Endothelial cell (in vitro differentiated cells): ENCODE data around the gene GGT1. TPM values are rescaled to one million over a fixed set of nuclear protein-coding genes. Genes with fewer than 3 reads are reported as not detected.

Experiments used
- DNase-seq: peaks from one replicate; pipeline ENCODE4 v3.0.0; 2021; ENCODE audit warnings: low spot score
- H3K27ac Mint-ChIP-seq: one replicate; pipeline ENCODE4 v1.8.0; 2021; ENCODE audit warnings: mixed read lengths, inconsistent platforms; ENCODE audit not compliant: unreplicated experiment
- H3K27me3 Mint-ChIP-seq: one replicate; pipeline ENCODE4 v1.8.0; 2021; ENCODE audit warnings: mild to moderate bottlenecking, moderate library complexity, mixed read lengths, inconsistent platforms; ENCODE audit not compliant: unreplicated experiment
- H3K36me3 Mint-ChIP-seq: one replicate; pipeline ENCODE4 v1.8.0; 2021; ENCODE audit warnings: mild to moderate bottlenecking, low read depth, mixed read lengths, inconsistent platforms; ENCODE audit not compliant: unreplicated experiment
- H3K4me1 Mint-ChIP-seq: one replicate; pipeline ENCODE4 v1.8.0; 2021; ENCODE audit warnings: mild to moderate bottlenecking, mixed read lengths, inconsistent platforms; ENCODE audit not compliant: unreplicated experiment
- H3K4me3 Mint-ChIP-seq: one replicate; pipeline ENCODE4 v1.8.0; 2021; ENCODE audit warnings: mild to moderate bottlenecking, mixed read lengths, inconsistent platforms; ENCODE audit not compliant: unreplicated experiment
- H3K9me3 Mint-ChIP-seq: one replicate; pipeline ENCODE4 v1.8.0; 2021; ENCODE audit warnings: mixed read lengths, inconsistent platforms; ENCODE audit not compliant: unreplicated experiment
- total RNA-seq: library from RNA; stranded (reverse); fragmentation: NEBNext Ultra II Directional; extraction: Animal tissue kit (Norgen Biotek cat#: 25700); gene quantifications from one replicate; pipeline ENCODE4 v1.2.1, GENCODE V29; 2021; ENCODE audit not compliant: unreplicated experiment
- TF ChIP-seq, protein P1 (sequence below): fragments of 200-600 bp; sonication (generic); IDR thresholded peaks from one replicate; pipeline ENCODE4 v1.5.0; 2021; ENCODE audit warnings: antibody characterized with exemption; ENCODE audit not compliant: unreplicated experiment

The GGT1 gene
- total RNA-seq, 1 donor from 2014 or later: 4.6 TPM

DNA sequence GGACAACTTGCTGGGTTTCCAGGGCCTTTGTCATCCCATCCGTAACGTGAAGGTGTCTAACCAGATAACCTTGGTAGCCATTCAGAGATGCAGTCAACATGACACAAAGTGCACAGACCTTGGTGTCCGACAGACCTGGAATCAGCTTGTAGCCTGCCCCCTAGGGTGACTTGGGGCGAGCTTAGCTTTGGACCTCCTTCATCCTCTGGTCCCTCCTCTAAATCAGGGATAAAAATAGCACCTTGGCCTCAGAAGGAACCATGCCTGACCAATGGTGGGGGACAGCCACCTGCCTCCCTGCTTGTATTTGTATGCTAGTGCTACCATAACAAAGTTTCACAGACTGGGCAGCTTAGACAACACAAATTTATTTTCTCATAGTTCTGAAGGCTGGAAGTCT lies 43.5 kb upstream of the GGT1 start:
- H3K27ac Mint-ChIP-seq: no peak overlapping the region
- TF ChIP-seq, protein P1, sequence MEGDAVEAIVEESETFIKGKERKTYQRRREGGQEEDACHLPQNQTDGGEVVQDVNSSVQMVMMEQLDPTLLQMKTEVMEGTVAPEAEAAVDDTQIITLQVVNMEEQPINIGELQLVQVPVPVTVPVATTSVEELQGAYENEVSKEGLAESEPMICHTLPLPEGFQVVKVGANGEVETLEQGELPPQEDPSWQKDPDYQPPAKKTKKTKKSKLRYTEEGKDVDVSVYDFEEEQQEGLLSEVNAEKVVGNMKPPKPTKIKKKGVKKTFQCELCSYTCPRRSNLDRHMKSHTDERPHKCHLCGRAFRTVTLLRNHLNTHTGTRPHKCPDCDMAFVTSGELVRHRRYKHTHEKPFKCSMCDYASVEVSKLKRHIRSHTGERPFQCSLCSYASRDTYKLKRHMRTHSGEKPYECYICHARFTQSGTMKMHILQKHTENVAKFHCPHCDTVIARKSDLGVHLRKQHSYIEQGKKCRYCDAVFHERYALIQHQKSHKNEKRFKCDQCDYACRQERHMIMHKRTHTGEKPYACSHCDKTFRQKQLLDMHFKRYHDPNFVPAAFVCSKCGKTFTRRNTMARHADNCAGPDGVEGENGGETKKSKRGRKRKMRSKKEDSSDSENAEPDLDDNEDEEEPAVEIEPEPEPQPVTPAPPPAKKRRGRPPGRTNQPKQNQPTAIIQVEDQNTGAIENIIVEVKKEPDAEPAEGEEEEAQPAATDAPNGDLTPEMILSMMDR: no peak
- no peaks in the 10 kb centered on the region for H3K9me3 Mint-ChIP-seq
- peaks cover 10% of the 10 kb centered on the region for H3K27me3 Mint-ChIP-seq
- H3K36me3 Mint-ChIP-seq: peaks cover 22% of the 10 kb centered on the region
- H3K4me1 Mint-ChIP-seq: peaks cover 24% of the 10 kb centered on the region
- no peak overlapping the region for H3K4me3 Mint-ChIP-seq
- no peak for DNase-seq

- H3K36me3 Mint-ChIP-seq: peaks cover 13% of the 10 kb centered on the region
- H3K4me3 Mint-ChIP-seq: no peak overlapping the region
- TF ChIP-seq, protein P1: no peak
- H3K27me3 Mint-ChIP-seq: no peaks in the 10 kb centered on the region
- no peaks in the 10 kb centered on the region for H3K9me3 Mint-ChIP-seq
- peaks cover 4% of the 10 kb centered on the region for H3K4me1 Mint-ChIP-seq
- no peak overlapping the region for H3K27ac Mint-ChIP-seq
- no peak for DNase-seq
These were observed 39.7 kb upstream of the GGT1 start for GRCh38 chr22:24563246-24563645.

- H3K27ac Mint-ChIP-seq: no peak overlapping the region
- H3K27me3 Mint-ChIP-seq: no peaks in the 10 kb centered on the region
- H3K4me3 Mint-ChIP-seq: no peak overlapping the region
- peaks cover 14% of the 10 kb centered on the region for H3K36me3 Mint-ChIP-seq
- H3K4me1 Mint-ChIP-seq: no peaks in the 10 kb centered on the region
- TF ChIP-seq, protein P1: no peak
- no peak for DNase-seq
- no peaks in the 10 kb centered on the region for H3K9me3 Mint-ChIP-seq
These were observed 38.5 kb upstream of the GGT1 start for GRCh38 chr22:24564376-24565058.

GRCh38 chr22:24565077-24565476 lies 37.9 kb upstream of the GGT1 start:
- H3K4me1 Mint-ChIP-seq: no peaks in the 10 kb centered on the region
- no peak overlapping the region for H3K27ac Mint-ChIP-seq
- TF ChIP-seq, protein P1: no peak
- peaks cover 16% of the 10 kb centered on the region for H3K36me3 Mint-ChIP-seq
- no peak for DNase-seq
- no peaks in the 10 kb centered on the region for H3K27me3 Mint-ChIP-seq
- H3K9me3 Mint-ChIP-seq: no peaks in the 10 kb centered on the region
- H3K4me3 Mint-ChIP-seq: no peak overlapping the region

DNA sequence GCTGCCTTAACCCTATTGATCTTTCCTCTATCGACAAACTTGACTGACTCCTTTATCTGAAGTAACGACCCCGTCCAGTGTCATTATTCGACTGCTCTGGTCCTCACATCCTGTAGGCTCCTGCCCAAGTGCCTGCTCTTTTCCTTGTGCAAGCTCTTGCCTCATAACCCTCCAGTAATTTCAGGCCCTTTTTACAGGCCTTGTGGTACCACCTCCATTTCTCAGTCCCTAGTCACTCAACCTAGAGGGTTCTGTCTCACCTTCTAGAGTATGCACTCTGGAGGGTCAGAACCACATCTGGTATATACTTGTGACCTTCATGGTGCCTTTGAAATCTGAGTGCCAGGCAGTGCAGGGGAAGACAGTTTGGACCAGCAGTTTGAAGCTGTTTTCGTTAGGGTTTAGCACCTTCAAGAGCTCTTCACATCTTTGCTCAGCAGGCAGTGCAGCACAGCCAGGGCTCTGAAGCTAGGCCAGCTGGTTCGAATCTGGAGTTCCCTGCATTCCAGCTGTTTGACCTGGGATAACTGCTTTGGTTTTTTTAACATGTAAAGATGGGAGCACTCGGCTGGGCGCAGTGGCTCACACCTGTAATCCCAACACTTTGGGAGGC lies 36.0 kb upstream of the GGT1 start:
- TF ChIP-seq, protein P1: no peak
- H3K27me3 Mint-ChIP-seq: no peaks in the 10 kb centered on the region
- DNase-seq: no peak
- H3K9me3 Mint-ChIP-seq: no peaks in the 10 kb centered on the region
- H3K27ac Mint-ChIP-seq: peak overlapping the region; percentile 6
- no peak overlapping the region for H3K4me3 Mint-ChIP-seq
- peaks cover 17% of the 10 kb centered on the region for H3K36me3 Mint-ChIP-seq
- no peaks in the 10 kb centered on the region for H3K4me1 Mint-ChIP-seq
